Nephron (organoid): ENCODE results near the gene TMEM42.
"Not testable (repeated sequence)": the region's sequence is repeated elsewhere in the genome, so short reads cannot be mapped to it uniquely, and the experiment has no call there.

Experiments used
- H3K27ac Mint-ChIP-seq, 3 experiments: 2 replicates each; pipeline ENCODE4 v1.8.0; 2020; ENCODE audit warnings: mixed read lengths in 3 of 3, mild to moderate bottlenecking in 2 of 3, moderate library complexity in 1 of 3
- H3K27me3 Mint-ChIP-seq: 2 replicates; pipeline ENCODE4 v1.8.0; 2021; ENCODE audit warnings: low read depth, mild to moderate bottlenecking, moderate library complexity, mixed read lengths
- H3K36me3 Mint-ChIP-seq: 2 replicates; pipeline ENCODE4 v1.8.0; 2020; ENCODE audit warnings: low read depth, mixed read lengths
- H3K4me1 Mint-ChIP-seq: 2 replicates; pipeline ENCODE4 v1.8.0; 2020; ENCODE audit warnings: mixed read lengths
- H3K4me3 Mint-ChIP-seq, 3 experiments: 2 replicates each; pipeline ENCODE4 v1.8.0; 2020; ENCODE audit warnings: mild to moderate bottlenecking in 3 of 3, mixed read lengths in 3 of 3, moderate library complexity in 2 of 3
- H3K9me3 Mint-ChIP-seq: 2 replicates; pipeline ENCODE4 v1.8.0; 2020; ENCODE audit warnings: mixed read lengths
- CTCF ChIP-seq, 3 experiments: fragments of 200-600 bp; sonication (generic); IDR thresholded peaks; one replicate each; pipeline ENCODE4 v1.5.0; 2021; ENCODE audit warnings: antibody characterized with exemption in 3 of 3; ENCODE audit not compliant: unreplicated experiment in 3 of 3

TMEM42 gene

DNA sequence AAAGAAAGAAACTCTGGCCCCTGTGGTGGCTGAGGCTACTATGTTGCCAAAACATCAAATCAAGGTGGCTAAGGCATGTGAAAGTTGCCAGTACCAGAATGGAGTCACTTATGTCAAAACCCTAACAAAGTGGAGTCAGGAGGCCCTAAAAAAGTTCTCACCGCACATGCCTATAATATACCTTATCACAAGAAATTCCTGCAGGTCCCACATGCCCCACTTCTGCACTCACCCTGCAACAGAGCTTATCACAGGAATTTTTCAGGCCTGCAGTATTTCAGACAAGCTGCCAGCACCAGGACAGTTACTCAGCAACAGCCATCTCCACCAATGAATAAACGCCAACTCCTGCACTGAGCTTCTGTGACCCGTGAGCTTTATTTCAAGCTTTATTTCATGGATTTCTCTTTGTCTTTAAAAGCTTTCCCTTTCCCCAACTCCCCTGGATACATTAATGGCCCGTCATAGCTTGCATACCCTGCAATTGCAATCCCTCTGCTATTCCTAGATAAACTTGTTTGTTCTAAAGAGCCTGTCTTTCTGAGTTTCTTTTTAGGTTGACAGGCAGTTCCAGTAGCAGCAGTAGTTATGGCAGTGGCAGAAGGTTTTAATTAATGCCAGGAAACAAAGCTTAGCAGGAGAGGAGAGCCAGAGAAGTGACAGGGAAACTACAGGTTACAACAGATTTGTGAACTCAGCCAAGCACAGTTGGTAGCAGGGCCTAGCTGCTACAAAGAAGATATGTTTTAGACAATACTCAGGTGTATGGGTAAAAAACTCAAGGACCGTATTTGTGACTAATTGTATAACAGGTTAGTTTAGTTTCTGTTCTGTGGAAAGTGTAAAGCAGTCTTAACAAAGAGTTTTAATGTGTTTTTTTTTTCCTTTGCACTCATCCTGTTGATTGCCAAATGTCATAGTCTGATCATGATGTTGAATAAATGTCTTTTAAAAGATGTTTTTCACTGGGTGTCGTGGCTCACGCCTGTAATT is 15.9 kb upstream of the TMEM42 start:
- no peaks in the 10 kb centered on the region for H3K9me3 Mint-ChIP-seq
- no peaks in the 10 kb centered on the region for H3K4me1 Mint-ChIP-seq
- H3K4me3 Mint-ChIP-seq: no peak overlapping the region
- no peaks in the 10 kb centered on the region for H3K27me3 Mint-ChIP-seq
- peaks cover 38% of the 10 kb centered on the region for H3K36me3 Mint-ChIP-seq
- TF ChIP-seq CTCF (IDR thresholded peaks at IDR 0.05; ENCODE audit: unreplicated experiment in 3 of 3): no peak
- peak overlapping the region; percentile 28 to 85 (median 80) for H3K27ac Mint-ChIP-seq

GRCh38 chr3:44848634-44849033 is 13.1 kb upstream of the TMEM42 start:
- Mint-ChIP-seq H3K9me3 (no peaks in the 10 kb centered on the region), H3K27ac (no peak overlapping the region), H3K36me3 (peaks cover 38% of the 10 kb centered on the region), H3K27me3 (no peaks in the 10 kb centered on the region), H3K4me3 (no peak overlapping the region), H3K4me1 (no peaks in the 10 kb centered on the region)
- no peak for TF ChIP-seq CTCF (IDR thresholded peaks at IDR 0.05; ENCODE audit: unreplicated experiment in 3 of 3)

DNA sequence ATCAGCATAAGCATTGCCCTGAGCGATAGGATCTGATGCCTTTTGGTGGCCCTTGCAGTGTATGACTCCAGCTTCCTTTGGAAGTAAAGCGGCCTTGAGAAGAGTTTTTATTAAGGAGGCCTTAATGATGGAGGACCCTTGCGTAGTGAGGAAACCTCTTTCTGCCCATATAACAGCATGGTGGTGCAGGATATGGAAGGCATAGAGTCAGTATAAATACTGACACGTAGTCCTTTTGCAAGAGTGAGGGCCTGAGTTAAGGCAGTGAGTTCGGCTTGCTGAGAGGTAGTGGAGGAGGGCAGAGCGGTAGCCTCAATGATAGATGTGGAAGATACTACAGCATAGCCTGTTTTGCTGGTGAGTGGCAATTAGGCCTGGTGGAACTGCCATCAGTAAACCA is 5.0 kb upstream of the TMEM42 start:
- H3K4me3 Mint-ChIP-seq: not testable (repeated sequence)

DNA sequence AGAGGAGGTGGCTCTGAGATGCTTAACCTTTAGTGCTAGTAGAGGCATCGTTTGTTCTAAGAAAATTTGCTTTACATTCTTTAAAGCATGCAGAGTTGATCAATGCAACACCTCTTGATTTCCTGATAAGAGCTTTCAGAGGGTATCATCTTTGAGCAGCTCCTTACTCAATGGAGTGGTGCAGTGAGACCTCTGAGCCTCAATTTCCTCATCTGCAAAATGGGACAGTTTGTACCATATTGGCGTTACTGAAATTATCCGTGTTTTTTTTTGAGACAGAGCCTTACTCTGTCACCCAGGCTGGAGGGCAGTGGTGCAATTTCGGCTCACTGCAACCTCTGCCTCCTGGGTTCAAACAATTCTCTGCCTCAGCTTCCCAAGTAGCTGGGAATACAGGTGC is 1.6 kb upstream of the TMEM42 start:
- H3K4me1 Mint-ChIP-seq: peaks cover 13% of the 10 kb centered on the region
- no peaks in the 10 kb centered on the region for H3K9me3 Mint-ChIP-seq
- H3K4me3 Mint-ChIP-seq: peak overlapping the region; percentile 52 to 78 (median 73)
- TF ChIP-seq CTCF (IDR thresholded peaks at IDR 0.05; ENCODE audit: unreplicated experiment in 3 of 3): no peak
- H3K27ac Mint-ChIP-seq: peak overlapping the region in 1 of 3 experiments; percentile 55
- H3K36me3 Mint-ChIP-seq: peaks cover 5% of the 10 kb centered on the region
- H3K27me3 Mint-ChIP-seq: no peaks in the 10 kb centered on the region

More for the DNA sequence above, 5.0 kb upstream of the TMEM42 start:
- H3K27me3 Mint-ChIP-seq, H3K4me1 Mint-ChIP-seq, H3K9me3 Mint-ChIP-seq, H3K27ac Mint-ChIP-seq: not testable (repeated sequence)
- H3K36me3 Mint-ChIP-seq: peaks cover 20% of the 10 kb centered on the region

DNA sequence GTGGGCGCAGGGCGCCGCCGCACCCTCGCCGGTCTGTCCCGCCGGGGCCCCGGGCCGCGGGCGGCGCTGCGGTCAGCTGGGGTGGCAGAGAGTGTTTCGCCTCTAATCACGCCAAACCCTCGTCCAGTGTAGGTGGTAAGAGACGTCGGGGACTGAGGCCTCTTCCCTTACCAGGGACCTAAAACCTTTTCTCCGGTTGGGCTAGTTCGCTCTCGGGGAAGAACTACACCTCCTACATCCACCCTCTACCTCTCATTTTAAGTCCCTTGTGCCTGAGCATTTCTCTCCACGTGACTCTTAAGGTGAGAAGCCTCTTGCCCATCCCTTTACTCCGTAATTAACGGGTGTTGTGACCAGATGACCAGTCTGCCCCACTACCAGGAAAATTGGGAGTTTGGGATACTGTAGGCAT is 520 bp downstream of the TMEM42 start:
- Mint-ChIP-seq H3K4me3 (peak overlapping the region; percentile 92 to 98 (median 97)), H3K27me3 (no peaks in the 10 kb centered on the region), H3K4me1 (peaks cover 20% of the 10 kb centered on the region), H3K27ac (peak overlapping the region; percentile 90 to 99 (median 95)), H3K9me3 (no peaks in the 10 kb centered on the region), H3K36me3 (peaks cover 14% of the 10 kb centered on the region)
- TF ChIP-seq CTCF (IDR thresholded peaks at IDR 0.05; ENCODE audit: unreplicated experiment in 3 of 3): no peak

- peaks cover 23% of the 10 kb centered on the region for H3K36me3 Mint-ChIP-seq
- no peaks in the 10 kb centered on the region for H3K27me3 Mint-ChIP-seq
- H3K27ac Mint-ChIP-seq: peak overlapping the region in 2 of 3 experiments; percentile 42 to 49
- peaks cover 20% of the 10 kb centered on the region for H3K4me1 Mint-ChIP-seq
- no peaks in the 10 kb centered on the region for H3K9me3 Mint-ChIP-seq
- H3K4me3 Mint-ChIP-seq: peak overlapping the region in 1 of 3 experiments; percentile 53
- no peak for TF ChIP-seq CTCF (IDR thresholded peaks at IDR 0.05; ENCODE audit: unreplicated experiment in 3 of 3)
These were observed 3.7 kb downstream of the TMEM42 start for GRCh38 chr3:44865272-44866035.
